HG03460 (cell line): ENCODE results near the gene ARHGEF7.

Experiments
- ATAC-seq: cut with Tn5 transposase; IDR thresholded peaks from one replicate; pipeline ENCODE4 v1.9.1; 2021; ENCODE audit not compliant: unreplicated experiment

ARHGEF7 gene

GRCh38 chr13:111099290-111099689 is 15.8 kb upstream of the ARHGEF7 start:
- ATAC-seq, result no peak

DNA sequence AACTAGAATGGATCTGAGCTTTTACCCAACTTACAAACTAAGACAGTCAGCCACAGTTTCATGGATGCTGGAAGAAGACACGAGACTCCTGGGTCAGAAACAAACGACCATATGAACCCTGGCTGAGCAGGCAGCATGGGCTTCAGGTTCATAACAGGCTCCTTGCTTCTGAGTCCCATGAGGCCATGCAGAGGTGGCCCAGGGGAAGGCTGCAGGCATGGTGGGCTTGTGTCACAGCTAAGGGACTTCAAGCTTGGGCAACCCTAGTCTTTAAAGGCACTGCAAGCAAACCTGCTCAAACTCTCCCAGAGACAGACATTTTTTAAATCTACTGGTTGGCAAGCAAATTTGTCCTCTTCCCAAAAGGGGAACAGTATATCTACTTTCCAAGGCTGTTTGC is 5.1 kb upstream of the ARHGEF7 start:
- no peak for ATAC-seq

DNA sequence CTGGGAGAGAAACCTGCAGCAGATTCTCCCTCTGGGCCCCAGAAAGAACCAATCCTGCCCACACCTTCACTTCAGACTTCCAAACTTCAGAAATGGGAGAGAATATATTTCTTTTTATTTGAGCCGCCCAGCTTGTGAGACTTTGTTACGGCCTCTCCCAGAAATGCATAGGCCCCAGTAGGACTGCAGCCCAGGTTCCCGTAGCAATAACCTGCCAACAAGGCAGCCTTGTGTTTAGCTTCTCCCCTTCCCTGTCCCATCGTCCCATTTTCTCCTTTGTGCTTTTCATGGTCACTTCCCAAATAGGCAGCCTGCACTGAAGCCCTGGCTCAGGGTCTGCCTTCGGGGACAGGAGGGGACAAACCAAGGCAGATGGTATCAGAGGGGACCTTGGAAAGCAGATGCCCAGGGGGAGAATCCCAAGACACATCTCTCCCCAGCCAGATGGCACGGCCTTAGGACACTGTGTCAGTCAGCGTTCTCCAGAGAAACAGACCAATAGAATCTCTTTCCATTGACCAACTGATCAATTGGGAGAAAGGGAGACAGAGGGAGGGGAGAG is 3.7 kb upstream of the ARHGEF7 start:
- ATAC-seq, result no peak

DNA sequence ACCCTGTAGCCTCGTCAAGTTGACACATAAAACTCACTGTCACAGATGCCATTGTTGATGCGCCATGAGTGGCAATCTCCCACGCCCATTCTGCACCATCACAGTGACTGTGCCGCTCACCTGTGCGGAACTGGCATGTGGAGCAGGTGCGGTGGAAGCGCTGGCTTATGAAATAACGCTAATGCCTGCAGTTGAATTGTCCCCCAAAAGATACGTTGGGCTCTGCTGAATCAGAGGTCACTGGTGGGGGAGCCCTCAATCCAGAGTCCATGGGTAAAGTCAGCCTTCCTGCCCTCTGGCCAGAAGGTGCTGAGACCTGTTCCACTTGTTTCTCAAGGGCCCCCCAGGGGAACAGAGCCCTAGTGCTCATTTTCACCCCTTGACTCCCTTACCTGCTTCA is 2.9 kb upstream of the ARHGEF7 start:
- ATAC-seq, result no peak

GRCh38 chr13:111114362-111115060 is 599 bp upstream of the ARHGEF7 start:
- ATAC-seq, result no peak

- no peak for ATAC-seq
Measured at GRCh38 chr13:111115965-111116521, 933 bp downstream of the ARHGEF7 start.

DNA sequence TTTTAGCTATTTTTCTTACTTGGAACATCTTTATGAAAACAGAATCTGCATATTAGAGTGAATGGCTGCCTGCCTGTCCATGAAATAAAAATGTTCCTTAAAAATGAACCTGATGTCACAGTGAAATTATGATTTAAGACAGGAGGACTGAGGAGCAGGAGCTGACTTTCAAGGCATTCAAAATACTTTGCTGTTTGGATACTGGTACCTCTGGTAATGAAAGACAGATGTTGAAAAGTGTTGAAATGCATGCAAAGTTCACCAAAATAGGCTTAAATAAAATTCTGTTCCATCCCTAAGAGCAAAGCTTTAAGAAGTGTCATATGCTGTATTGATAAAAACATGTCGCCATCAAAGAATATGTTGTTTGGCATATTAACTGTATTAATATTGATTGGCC is 1.7 kb downstream of the ARHGEF7 start:
- ATAC-seq, result no peak

DNA sequence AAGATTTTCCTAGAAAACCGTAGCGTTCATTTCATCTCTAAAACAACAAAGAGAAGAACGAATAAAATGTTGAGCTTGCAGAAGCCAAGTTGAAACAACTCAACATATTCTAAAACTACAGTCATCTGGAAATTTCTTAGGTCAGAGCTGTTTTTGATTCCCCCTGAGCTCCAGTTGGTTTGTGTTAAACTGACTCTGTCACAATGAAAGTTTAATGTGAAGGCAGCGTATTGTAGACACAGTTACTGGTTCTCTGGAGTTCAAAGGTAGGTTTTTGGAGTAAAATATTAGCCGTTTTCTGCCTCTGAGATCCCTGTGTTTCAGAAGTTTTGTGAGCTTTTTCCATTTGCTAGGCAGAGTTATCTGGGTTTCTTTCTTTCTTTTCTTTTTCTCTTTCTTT is 2.2 kb downstream of the ARHGEF7 start:
- ATAC-seq, result no peak

- no peak for ATAC-seq
Measured at GRCh38 chr13:111117961-111118360, 2.9 kb downstream of the ARHGEF7 start.

DNA sequence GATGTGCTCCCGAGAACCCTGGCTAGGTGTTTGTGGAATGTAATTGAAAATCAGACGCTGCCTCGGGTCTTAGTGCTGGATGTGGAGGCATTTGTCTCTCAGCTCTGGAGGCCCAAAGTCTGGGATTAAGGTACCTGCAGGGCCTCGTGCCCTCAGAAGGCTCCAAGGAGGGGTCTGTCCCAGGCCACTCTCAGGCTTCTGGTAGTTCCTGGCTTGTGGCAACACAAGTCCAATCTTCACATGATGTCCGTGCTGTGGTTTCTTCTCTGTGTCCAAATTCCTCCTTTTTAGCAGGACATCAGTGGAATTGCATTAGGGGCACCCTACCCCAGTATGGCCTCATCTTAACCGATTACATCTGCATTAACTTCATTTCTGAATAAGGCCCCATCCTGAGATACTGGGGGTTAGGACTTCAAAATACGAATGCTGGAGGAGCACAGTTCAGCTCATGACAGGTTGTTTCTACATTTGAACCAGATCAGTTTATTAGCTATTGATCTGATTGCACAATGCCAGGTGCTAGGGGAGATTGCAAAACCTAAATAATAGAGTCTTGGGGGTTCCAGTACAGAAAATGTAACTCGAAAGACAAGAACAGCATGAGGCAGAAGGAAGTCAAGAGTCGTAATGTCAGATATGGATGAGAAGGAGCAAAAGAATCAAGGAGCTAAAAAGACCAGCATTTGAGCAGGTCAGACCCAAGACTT is 3.9 kb downstream of the ARHGEF7 start:
- ATAC-seq, result no peak

- ATAC-seq, result no peak
Measured at GRCh38 chr13:111119966-111120365, 4.9 kb downstream of the ARHGEF7 start.

DNA sequence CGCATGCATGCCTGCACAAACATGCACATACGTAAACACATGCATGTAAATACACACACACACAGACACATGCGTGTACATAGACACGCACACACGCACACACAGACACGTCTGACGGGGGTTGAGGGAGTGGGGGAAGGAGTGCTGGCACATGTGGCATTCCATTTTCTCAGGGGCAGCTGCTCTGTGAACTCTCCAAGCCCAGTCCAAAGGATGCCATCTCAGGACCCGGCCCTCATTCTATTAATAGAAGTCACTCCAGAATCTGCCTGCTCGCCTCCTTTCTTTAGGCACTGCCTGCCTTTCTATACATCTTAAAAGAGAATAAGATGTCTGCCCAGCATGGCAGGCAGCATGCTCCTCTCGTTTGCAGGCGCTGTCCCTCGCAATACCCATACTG is 5.3 kb downstream of the ARHGEF7 start:
- no peak for ATAC-seq

- no peak for ATAC-seq
Measured at GRCh38 chr13:111120913-111121312, 5.8 kb downstream of the ARHGEF7 start.

- ATAC-seq, result no peak
Measured at GRCh38 chr13:111121506-111121905, 6.4 kb downstream of the ARHGEF7 start.

GRCh38 chr13:111122056-111122455 is 6.9 kb downstream of the ARHGEF7 start:
- ATAC-seq, result no peak

DNA sequence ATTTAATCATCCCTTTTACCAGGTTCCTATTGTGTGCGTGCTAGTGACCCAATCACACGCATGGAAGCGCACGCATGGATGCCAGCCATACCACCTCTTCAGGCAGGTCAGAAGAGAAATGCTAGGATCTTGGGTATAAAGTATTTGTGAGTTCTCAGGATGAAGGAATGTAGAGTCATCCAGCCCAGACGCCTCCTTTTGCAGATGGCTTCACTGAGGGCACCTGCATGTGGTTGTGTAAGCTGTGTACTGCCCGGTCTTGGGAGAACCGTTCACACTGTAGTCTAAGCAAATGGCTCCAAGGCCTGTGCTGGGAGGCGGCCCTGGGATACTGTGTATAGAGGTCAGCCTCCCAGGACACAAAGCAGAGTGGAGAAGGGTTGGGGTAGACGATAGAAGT is 7.5 kb downstream of the ARHGEF7 start:
- no peak for ATAC-seq

GRCh38 chr13:111123221-111123620 is 8.1 kb downstream of the ARHGEF7 start:
- no peak for ATAC-seq

DNA sequence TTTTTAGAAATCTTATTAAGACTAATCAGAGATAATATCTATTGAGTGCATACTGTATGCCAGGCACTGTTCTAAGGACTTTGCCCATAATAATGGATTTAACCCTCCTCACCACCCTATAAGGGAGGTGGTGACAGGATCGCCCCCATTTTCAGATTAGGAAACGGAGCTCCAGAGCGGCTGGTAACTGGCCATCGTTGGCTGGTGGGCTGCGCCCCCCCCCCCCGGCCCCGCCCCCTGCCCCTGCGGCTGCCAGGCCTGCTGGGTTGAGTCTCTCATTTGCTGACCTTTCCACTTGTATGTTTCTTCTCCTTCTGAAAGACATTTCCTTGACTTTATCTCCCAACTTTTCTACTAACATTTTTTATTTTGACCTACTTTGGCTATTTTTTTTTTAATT is 8.5 kb downstream of the ARHGEF7 start:
- no peak for ATAC-seq

DNA sequence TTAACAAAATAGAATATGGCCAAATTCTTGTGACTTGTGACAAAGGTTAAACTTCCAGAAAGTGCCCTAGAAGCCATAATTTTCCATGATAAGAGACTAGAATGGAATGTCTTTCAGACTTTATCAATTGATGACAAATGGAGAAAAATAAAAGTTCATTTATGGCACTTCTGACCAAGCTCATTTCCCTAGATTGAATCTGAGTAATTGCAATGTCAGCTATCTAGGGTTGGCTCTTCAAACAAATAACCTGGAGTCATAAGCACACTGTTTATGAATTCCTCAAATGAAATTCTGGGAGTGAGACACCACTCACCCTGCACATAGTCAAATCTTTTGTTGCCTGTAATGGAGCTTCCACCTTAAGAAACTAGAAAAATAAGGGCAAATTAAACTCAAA is 11.4 kb downstream of the ARHGEF7 start:
- no peak for ATAC-seq

GRCh38 chr13:111129465-111130115 is 14.5 kb downstream of the ARHGEF7 start:
- ATAC-seq, result peak; percentile 99

DNA sequence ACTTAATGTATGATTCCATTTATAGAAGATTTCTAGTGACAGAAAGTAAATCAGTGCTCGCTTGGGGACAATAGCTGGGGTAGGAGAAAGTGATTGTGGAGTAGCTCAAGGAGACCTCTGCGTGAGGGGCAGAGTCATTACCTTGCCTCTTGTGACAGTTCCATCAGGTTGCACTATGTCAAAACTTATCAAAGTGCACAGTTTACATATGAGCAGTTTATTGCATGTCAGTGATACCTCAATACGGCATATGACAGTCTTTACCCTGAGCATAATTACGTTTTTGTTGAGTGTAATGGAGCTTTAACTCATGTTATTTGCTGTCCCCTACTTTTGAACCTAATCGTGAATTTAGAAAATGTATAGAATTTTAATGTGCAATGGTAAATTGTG is 15.0 kb downstream of the ARHGEF7 start:
- ATAC-seq, result no peak

GRCh38 chr13:111131048-111131447 is 15.9 kb downstream of the ARHGEF7 start:
- no peak for ATAC-seq
